Measurements from ENCODE around the gene RAB11B.
"Not testable (repeated sequence)": the region's sequence is repeated elsewhere in the genome, so short reads cannot be mapped to it uniquely, and the experiment has no call there.

Gene RAB11B

GRCh38 chr19:8389891-8390616, at the start of gene RAB11B:
Gene RAB11B (plus strand): TSS chr19:8390360. CDS start chr19:8390417, 57 bp downstream.
- TF ChIP-seq POLR2A (IDR thresholded peaks at IDR 0.05; ENCODE audit: low read length) (peak; percentile 66), GATA1 (IDR thresholded peaks at IDR 0.05; ENCODE audit: low read depth, low read length) (no peak)
- DNase-seq = peak; percentile 100

GRCh38 chr19:8341504-8341903, 48.7 kb upstream of the RAB11B start:
- DNase-seq = not testable (repeated sequence)

- no peak for DNase-seq
- TF ChIP-seq POLR2A (IDR thresholded peaks at IDR 0.05; ENCODE audit: low read length) (no peak), GATA1 (IDR thresholded peaks at IDR 0.05; ENCODE audit: low read depth, low read length) (no peak)
Measured at GRCh38 chr19:8342316-8342683, 47.9 kb upstream of the RAB11B start.

- TF ChIP-seq GATA1 (IDR thresholded peaks at IDR 0.05; ENCODE audit: low read depth, low read length) (no peak), POLR2A (IDR thresholded peaks at IDR 0.05; ENCODE audit: low read length) (no peak)
- DNase-seq = peak; percentile 94 to 96
Measured at GRCh38 chr19:8342684-8343482, 47.3 kb upstream of the RAB11B start, which contains the start of gene KANK3. Gene KANK3 (minus strand): TSS chr19:8343262. CDS start chr19:8337828, 5,434 bp downstream.

- no peak for DNase-seq
- TF ChIP-seq POLR2A (IDR thresholded peaks at IDR 0.05; ENCODE audit: low read length) (no peak), GATA1 (IDR thresholded peaks at IDR 0.05; ENCODE audit: low read depth, low read length) (no peak)
Measured at GRCh38 chr19:8343483-8343844, 46.7 kb upstream of the RAB11B start.

GRCh38 chr19:8349629-8350372, 40.4 kb upstream of the RAB11B start:
- DNase-seq = not testable (repeated sequence)

GRCh38 chr19:8352134-8352827, 37.9 kb upstream of the RAB11B start:
- no peak for DNase-seq
- TF ChIP-seq GATA1 (IDR thresholded peaks at IDR 0.05; ENCODE audit: low read depth, low read length) = no peak
- no peak for TF ChIP-seq POLR2A (IDR thresholded peaks at IDR 0.05; ENCODE audit: low read length)

GRCh38 chr19:8352845-8353244, 37.3 kb upstream of the RAB11B start:
- DNase-seq = not testable (repeated sequence)

GRCh38 chr19:8355631-8356402, 34.3 kb upstream of the RAB11B start:
- TF ChIP-seq GATA1 (IDR thresholded peaks at IDR 0.05; ENCODE audit: low read depth, low read length) (no peak), POLR2A (IDR thresholded peaks at IDR 0.05; ENCODE audit: low read length) (no peak)
- DNase-seq = no peak

GRCh38 chr19:8357007-8357521, 33.1 kb upstream of the RAB11B start:
- no peak for TF ChIP-seq GATA1 (IDR thresholded peaks at IDR 0.05; ENCODE audit: low read depth, low read length)
- no peak for TF ChIP-seq POLR2A (IDR thresholded peaks at IDR 0.05; ENCODE audit: low read length)

GRCh38 chr19:8358948-8359347, 31.2 kb upstream of the RAB11B start:
- TF ChIP-seq POLR2A (IDR thresholded peaks at IDR 0.05; ENCODE audit: low read length) (no peak), GATA1 (IDR thresholded peaks at IDR 0.05; ENCODE audit: low read depth, low read length) (no peak)
- DNase-seq = no peak

More at GRCh38 chr19:8357007-8357521, 33.1 kb upstream of the RAB11B start:
- DNase-seq = no peak

GRCh38 chr19:8360196-8360595, 30.0 kb upstream of the RAB11B start:
- TF ChIP-seq GATA1 (IDR thresholded peaks at IDR 0.05; ENCODE audit: low read depth, low read length) = no peak
- no peak for TF ChIP-seq POLR2A (IDR thresholded peaks at IDR 0.05; ENCODE audit: low read length)
- no peak for DNase-seq
